ENCODE measurements around the gene CENPT.
"Not testable (repeated sequence)": the region's sequence is repeated elsewhere in the genome, so short reads cannot be mapped to it uniquely, and the experiment has no call there.

The CENPT gene

GRCh38 chr16:67864594-67864993 is 17.1 kb upstream of the CENPT start:
- Histone ChIP-seq H3K27ac (ENCODE audit: low read depth, low read length) (no peak overlapping the region), H2AFZ (ENCODE audit: low read depth, low read length, severe bottlenecking) (no peak overlapping the region), H3K9ac (ENCODE audit: low read length) (no peak overlapping the region), H3K27me3 (ENCODE audit: low read length) (no peaks in the 10 kb centered on the region), H3K9me3 (ENCODE audit: insufficient read depth, low read length) (no peaks in the 10 kb centered on the region), H3K4me3 (ENCODE audit: insufficient read depth, low read length, poor library complexity, severe bottlenecking) (no peak overlapping the region), H3K79me2 (ENCODE audit: insufficient read depth, low read length) (peaks cover 46% of the 10 kb centered on the region), H3F3A (ENCODE audit: insufficient read depth) (no peaks in the 10 kb centered on the region), H3K36me3 (ENCODE audit: low read length) (no peaks in the 10 kb centered on the region), H3K4me2 (ENCODE audit: low read depth, low read length, poor library complexity, severe bottlenecking) (no peak overlapping the region), H4K20me1 (ENCODE audit: low read depth, low read length) (no peaks in the 10 kb centered on the region), H3K9me2 (replicated peaks; ENCODE audit: insufficient read depth, low read length) (no peaks in the 10 kb centered on the region)
- TF ChIP-seq CTCF (IDR thresholded peaks at IDR 0.05; ENCODE audit: insufficient read depth, low read length, poor library complexity, severe bottlenecking) (no peak), EZH2phosphoT487 (conservative IDR thresholded peaks at IDR 0.05; ENCODE audit: low read length) (no peak)

DNA sequence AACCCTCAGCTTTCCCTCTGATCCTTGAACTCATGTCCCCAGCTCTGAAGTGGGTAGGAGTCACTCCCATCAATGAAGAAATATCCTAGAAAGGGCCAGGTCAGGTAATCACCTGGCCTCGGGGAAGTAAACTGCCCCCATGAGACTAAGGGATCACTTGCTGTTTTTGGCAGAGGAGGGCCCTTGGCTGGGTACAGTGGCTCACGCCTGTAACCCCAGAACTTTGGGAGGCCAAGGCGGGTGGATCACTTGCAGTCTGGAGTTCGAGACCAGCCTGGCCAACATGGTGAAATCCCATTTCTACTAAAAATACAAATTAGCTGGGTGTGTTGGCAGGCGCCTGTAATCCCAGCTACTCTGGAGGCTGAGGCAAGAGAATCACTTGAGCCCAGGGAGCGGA is 16.6 kb upstream of the CENPT start:
- not testable (repeated sequence) for H4K20me1 ChIP-seq (ENCODE audit: low read depth, low read length); H3K4me2 ChIP-seq (ENCODE audit: low read depth, low read length, poor library complexity, severe bottlenecking); H3K36me3 ChIP-seq (ENCODE audit: low read length); H3K9me3 ChIP-seq (ENCODE audit: insufficient read depth, low read length); H3K27me3 ChIP-seq (ENCODE audit: low read length); H3F3A ChIP-seq (ENCODE audit: insufficient read depth); H3K4me3 ChIP-seq (ENCODE audit: insufficient read depth, low read length, poor library complexity, severe bottlenecking); H3K27ac ChIP-seq (ENCODE audit: low read depth, low read length); H2AFZ ChIP-seq (ENCODE audit: low read depth, low read length, severe bottlenecking); H3K9ac ChIP-seq (ENCODE audit: low read length); H3K9me2 ChIP-seq (replicated peaks; ENCODE audit: insufficient read depth, low read length)
- peaks cover 50% of the 10 kb centered on the region for H3K79me2 ChIP-seq (ENCODE audit: insufficient read depth, low read length)

- Histone ChIP-seq H3K79me2 (ENCODE audit: insufficient read depth, low read length) (peaks cover 62% of the 10 kb centered on the region), H4K20me1 (ENCODE audit: low read depth, low read length) (peaks cover under 1% of the 10 kb centered on the region; the same call in 1 of the 2 replicates), H3F3A (ENCODE audit: insufficient read depth) (no peaks in the 10 kb centered on the region), H3K4me2 (ENCODE audit: low read depth, low read length, poor library complexity, severe bottlenecking) (no peak overlapping the region), H3K9me3 (ENCODE audit: insufficient read depth, low read length) (no peaks in the 10 kb centered on the region), H3K27me3 (ENCODE audit: low read length) (no peaks in the 10 kb centered on the region), H3K36me3 (ENCODE audit: low read length) (no peaks in the 10 kb centered on the region), H3K27ac (ENCODE audit: low read depth, low read length) (no peak overlapping the region), H3K9ac (ENCODE audit: low read length) (no peak overlapping the region), H2AFZ (ENCODE audit: low read depth, low read length, severe bottlenecking) (no peak overlapping the region), H3K9me2 (replicated peaks; ENCODE audit: insufficient read depth, low read length) (no peaks in the 10 kb centered on the region), H3K4me3 (ENCODE audit: insufficient read depth, low read length, poor library complexity, severe bottlenecking) (no peak overlapping the region)
- TF ChIP-seq CTCF (IDR thresholded peaks at IDR 0.05; ENCODE audit: insufficient read depth, low read length, poor library complexity, severe bottlenecking), result no peak
- no peak for TF ChIP-seq EZH2phosphoT487 (conservative IDR thresholded peaks at IDR 0.05; ENCODE audit: low read length)
These were observed 15.4 kb upstream of the CENPT start for GRCh38 chr16:67862623-67863583.

GRCh38 chr16:67861877-67862276 is 14.4 kb upstream of the CENPT start:
- no peaks in the 10 kb centered on the region for H3K9me2 ChIP-seq (replicated peaks; ENCODE audit: insufficient read depth, low read length)
- H4K20me1 ChIP-seq (ENCODE audit: low read depth, low read length), result peaks cover 7% of the 10 kb centered on the region; the same call in 1 of the 2 replicates
- H3K27ac ChIP-seq (ENCODE audit: low read depth, low read length), result no peak overlapping the region
- H2AFZ ChIP-seq (ENCODE audit: low read depth, low read length, severe bottlenecking), result no peak overlapping the region
- no peaks in the 10 kb centered on the region for H3K27me3 ChIP-seq (ENCODE audit: low read length)
- TF ChIP-seq CTCF (IDR thresholded peaks at IDR 0.05; ENCODE audit: insufficient read depth, low read length, poor library complexity, severe bottlenecking) (no peak), EZH2phosphoT487 (conservative IDR thresholded peaks at IDR 0.05; ENCODE audit: low read length) (no peak)
- H3K4me2 ChIP-seq (ENCODE audit: low read depth, low read length, poor library complexity, severe bottlenecking), result no peak overlapping the region
- H3K36me3 ChIP-seq (ENCODE audit: low read length), result no peaks in the 10 kb centered on the region
- no peaks in the 10 kb centered on the region for H3K9me3 ChIP-seq (ENCODE audit: insufficient read depth, low read length)
- peaks cover 72% of the 10 kb centered on the region for H3K79me2 ChIP-seq (ENCODE audit: insufficient read depth, low read length)
- no peak overlapping the region for H3K4me3 ChIP-seq (ENCODE audit: insufficient read depth, low read length, poor library complexity, severe bottlenecking)
- H3K9ac ChIP-seq (ENCODE audit: low read length), result no peak overlapping the region
- no peaks in the 10 kb centered on the region for H3F3A ChIP-seq (ENCODE audit: insufficient read depth)
